GM21515 (cell line): Measurements from ENCODE around the gene EIF3I.

ENCODE experiments used
- ATAC-seq: cut with Tn5 transposase; IDR thresholded peaks from one replicate; pipeline ENCODE4 v1.9.1; 2021; ENCODE audit not compliant: unreplicated experiment

EIF3I gene

GRCh38 chr1:32198237-32199042 is 23.8 kb upstream of the EIF3I start:
- no peak for ATAC-seq

DNA sequence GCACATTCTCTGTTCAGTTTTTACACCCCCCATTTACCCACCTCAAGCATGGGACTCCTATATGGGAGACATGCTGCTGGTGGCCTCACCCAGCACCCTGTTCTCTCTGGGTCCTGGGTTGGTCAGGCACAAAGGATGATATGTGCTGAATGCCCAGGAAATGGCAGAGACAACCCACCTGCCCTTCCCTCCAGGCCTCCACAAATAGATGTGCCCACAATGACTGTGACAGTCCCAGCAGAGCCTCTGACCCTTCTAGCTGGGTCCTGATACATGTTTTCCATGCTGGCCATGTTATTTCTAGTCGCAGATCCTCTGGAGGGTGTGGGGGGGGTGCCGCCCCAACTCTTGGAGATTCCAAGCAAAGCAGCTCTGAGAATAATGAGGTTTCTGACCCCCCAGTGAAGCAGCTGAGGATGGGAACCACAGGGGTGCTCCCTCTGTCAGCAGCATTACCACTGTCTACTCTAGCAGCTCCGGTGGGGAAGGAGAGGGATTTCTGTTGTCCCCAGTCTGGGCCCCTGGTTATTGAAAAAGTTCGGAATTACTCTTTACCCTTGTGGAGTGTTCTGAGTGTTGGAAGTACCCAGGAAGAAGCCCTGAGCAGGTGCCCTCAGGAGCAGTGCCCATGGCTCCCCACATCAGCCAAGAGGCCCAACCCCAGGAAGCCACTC is 23.0 kb upstream of the EIF3I start:
- no peak for ATAC-seq

DNA sequence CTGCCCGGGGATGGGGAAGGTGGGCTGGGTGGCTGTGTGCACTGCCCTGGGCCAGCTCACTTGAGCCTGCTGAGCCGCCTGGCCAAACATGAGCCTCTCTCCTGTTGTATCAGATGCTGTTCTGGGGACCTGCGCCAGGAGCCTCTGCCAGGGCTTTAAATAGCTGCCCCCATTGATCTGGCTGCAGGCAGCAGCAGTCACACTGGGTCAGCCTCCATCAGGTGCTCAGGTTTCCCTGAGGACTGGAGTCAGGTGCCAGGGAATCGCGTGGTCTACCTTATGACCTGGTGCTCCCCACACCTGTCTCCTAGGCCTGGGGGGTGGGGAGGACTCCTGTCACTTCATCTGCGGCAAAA is 22.5 kb upstream of the EIF3I start:
- ATAC-seq: no peak

DNA sequence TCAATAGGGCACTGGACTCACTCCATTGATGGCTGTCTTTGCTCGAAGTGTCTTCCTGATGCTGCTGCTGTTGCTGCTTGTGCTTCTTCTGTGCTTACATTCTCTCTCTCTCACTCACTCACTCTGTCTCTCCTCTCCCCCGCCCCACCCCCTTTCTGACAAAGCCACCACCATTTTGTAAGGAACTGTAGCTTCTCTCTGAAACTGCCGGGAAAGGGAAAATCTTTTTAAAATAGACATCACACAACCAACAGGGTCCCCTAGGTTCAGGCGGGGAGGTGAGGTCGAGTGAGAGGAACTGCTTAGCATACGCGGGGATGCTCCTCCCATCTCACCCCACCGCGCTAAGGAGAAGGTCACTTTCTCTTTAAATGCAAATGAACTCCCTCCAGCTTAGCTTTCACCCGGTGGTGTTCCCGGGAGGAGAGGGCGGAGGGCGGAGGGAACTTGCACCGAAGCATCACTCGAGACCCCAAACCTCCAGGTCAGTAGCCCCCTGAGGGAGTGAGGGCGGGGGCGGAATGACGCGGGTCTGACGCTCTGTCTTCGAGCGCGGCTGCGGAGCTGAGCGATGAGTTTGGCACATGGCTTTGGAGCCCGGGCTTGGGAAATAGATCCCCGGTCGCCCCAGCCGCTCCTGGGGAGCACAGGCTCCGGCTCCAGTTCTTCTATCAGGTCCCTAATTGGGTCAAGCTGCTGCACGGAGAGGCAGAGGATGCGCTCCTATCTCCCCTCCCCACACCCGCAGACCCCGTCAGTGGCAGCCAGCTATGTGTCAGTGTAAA is 21.8 kb upstream of the EIF3I start, which contains the start of gene CCDC28B:
TSS of gene CCDC28B (plus strand) at position 370 of the 785 bp plus-strand sequence. CDS start 1,341 bp downstream, outside the sequence.
- no peak for ATAC-seq

- ATAC-seq: peak; percentile 37
These were observed 21.0 kb upstream of the EIF3I start for GRCh38 chr1:32201011-32201855.

DNA sequence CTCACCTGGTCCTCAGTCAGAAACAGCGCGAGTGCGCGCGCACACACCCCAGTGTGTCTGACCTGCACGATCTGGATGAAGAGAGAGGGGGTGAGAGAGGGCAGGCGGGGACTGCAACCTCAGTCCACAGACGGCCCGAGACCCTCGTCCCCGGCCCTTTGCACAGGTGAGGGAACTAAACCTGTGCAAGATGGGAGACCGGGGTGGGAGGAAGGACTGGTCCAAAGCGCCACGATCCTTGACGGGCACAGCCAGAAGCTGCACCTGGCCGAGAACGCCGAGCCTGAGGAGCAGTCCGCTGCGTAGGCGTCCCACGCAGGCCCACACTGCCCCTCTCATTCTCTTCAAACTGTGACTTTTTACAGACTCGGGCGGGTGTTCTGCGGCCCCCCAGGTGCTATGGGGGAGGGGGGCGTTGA is 17.3 kb upstream of the EIF3I start:
- no peak for ATAC-seq

- peak; percentile 55 for ATAC-seq
These were observed 16.5 kb upstream of the EIF3I start, which contains the start of gene IQCC for GRCh38 chr1:32205401-32206370. Gene IQCC (plus strand): TSS chr1:32205671. CDS start chr1:32205682, 11 bp downstream.

DNA sequence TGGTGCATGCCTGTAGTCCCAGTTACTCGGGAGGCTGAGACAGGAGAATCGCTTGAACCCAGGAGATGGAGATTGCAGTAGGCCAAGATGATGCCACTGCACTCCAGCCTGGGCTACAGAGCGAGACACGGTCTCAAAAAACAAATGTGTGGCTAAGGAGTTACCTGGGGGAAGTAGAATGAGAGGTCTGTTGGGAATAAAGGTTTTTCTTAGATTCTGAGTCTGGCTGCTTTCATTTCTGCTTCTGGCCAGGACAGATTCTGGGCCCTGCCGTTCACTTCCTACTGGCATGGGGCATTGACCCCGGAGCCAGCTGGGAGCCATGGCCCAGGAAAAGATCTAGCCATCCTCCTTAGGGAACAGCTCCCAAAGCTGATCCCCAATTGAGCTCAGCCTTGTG is 13.7 kb upstream of the EIF3I start:
- no peak for ATAC-seq

- no peak for ATAC-seq
These were observed 13.3 kb upstream of the EIF3I start, which contains the start of gene DCDC2B for GRCh38 chr1:32208891-32209328. Gene DCDC2B (plus strand): TSS chr1:32209089. CDS start chr1:32209094, 5 bp downstream.

- ATAC-seq: peak; percentile 49
These were observed 6.4 kb upstream of the EIF3I start for GRCh38 chr1:32215629-32216480.

GRCh38 chr1:32216566-32216965 is 5.6 kb upstream of the EIF3I start:
- no peak for ATAC-seq

DNA sequence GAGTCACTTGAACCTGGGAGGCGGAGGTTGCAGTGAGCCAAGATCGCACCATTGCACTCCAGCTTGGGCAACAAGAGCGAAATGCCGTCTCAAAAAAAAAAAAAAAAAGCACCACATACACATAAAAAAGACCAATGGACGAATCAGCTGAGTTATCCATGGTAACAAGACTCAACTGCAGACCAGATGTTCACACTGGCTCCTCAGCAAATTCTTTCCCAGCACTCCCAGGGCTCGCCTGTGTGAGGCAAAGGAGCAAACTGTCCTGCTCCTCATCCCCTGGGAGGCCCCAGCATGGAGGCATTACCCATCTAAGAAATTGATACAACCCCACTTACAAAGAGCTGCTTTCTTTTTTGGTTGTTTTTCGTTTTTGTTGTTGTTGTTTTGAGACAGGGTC is 3.2 kb upstream of the EIF3I start:
- no peak for ATAC-seq

DNA sequence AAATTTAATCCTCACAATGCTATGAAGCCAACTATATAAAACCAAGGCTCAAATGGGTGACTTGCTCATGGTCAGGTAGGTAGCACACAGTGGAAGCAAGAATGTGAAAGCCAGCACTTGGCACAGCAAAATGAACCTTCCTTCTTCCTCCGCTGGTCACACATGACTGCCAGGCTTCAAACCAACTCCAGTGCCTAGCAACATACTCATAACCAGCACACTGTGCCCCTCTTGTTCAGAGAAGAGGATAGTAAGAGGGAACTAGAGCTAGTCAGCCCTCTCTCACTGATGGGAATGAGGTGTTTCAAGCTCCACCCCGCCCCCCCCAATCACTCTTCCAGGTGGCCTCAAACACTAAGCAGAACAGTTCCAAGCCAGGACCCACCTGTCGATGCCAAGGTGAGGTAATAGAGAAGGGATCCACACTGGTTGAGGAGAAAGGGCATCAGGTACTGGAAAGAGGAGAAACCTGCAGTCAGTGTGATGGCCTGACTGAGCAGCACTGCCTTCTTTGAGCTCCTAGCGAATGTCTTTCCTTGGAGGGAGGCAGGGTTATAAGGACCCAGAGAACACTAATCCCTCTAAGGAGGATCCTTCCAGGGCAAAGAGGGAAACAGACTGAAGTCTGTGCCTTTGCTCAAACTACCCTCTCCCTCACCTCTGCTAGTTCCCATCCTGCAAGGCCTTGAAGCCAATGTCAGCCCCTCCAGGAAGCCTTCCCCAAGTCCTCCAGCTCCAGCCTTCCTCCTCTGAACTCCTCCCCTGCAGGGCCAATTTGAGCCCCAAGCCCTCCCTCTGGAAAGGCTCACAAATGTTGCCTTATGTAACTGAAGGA is 1.2 kb upstream of the EIF3I start:
- ATAC-seq: no peak

GRCh38 chr1:32221581-32221979 is 627 bp upstream of the EIF3I start:
- peak; percentile 6 for ATAC-seq

- no peak for ATAC-seq
These were observed 1.5 kb downstream of the EIF3I start for GRCh38 chr1:32223683-32224082.

GRCh38 chr1:32224285-32224684 is 2.1 kb downstream of the EIF3I start:
- ATAC-seq: no peak

DNA sequence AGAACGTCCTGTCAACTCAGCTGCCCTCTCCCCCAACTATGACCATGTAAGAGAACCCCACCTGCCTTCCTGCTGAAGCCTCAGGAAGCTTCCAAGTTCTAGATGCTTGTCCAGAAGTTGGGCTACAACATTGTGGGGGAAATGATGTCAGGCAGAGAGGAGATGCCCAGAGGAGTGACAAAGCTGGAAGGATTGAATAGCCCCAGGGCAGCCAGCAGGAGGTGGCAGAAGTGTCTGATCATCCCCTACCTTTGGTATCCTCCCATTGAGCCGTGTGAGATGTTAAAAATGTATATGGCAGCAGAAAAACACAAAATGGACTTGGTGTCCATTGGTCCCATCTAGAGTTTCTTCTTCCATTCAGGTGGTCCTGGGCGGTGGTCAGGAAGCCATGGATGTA is 6.6 kb downstream of the EIF3I start:
- ATAC-seq: no peak
